NCI-H345 treated with DMSO at 0.1 percent for 48 hours (cell line): Measurements from ENCODE around the gene MYL3.
A peak's percentile ranks its signal among the peaks of the same experiment; 100 is the strongest.
"Not testable (repeated sequence)": the region's sequence is repeated elsewhere in the genome, so short reads cannot be mapped to it uniquely, and the experiment has no call there.

Experiments used
- DNase-seq: peaks from one replicate; lab custom pipeline; 2025; ENCODE audit not compliant: unreplicated experiment; lab: John Stamatoyannopoulos, UW

Gene MYL3

DNA sequence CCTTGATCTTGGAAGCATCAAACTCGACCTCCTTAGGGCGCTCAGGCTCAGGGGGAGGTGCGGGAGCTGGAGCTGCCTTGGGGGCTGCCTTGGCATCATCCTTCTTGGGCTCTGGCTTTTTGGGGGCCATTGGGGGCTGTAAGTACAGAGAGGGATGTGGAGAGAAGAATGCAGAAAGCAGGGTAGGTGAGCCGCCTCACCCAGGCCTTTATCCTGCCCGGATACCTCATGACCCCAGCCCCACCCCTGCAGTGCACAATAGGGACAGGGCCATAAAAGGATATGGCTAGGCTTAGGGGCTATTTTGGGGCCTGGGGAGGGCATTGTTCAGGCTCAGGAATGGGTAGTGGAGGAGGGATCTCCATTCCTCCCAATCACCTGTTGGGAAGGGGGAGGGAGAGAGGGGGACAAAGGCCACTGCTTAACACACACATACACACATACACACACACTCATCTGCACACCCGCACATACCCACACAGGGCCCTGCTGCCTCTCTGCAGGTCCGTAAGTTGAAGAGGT, at the start of gene MYL3:
Gene MYL3 (minus strand): TSS at position 184 of the 522 bp plus-strand sequence. CDS start 54 bp downstream, at position 130.
- no peak for DNase-seq

GRCh38 chr3:46912986-46913385, 49.7 kb upstream of the MYL3 start:
- DNase-seq: no peak

DNA sequence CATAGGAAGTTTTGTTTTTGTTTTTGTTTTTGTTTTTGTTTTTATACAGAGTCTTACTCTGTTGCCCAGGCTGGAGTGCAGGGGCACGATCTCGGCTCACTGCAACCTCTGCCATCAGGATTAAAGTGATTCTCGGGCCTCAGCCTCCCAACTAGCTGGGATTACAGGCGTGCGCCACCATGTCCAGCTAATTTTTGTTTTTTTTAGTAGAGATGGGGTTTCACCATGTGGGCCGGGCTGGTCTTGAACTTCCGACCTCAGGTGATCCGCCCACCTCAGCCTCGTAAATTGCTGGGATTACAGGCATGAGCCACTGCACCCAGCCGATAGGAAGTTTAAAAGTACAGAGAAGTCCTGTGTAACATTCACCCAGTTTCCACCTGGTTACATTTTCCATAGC, 47.7 kb upstream of the MYL3 start:
- DNase-seq: not testable (repeated sequence)

- no peak for DNase-seq
These were observed 47.0 kb upstream of the MYL3 start for GRCh38 chr3:46910166-46910760.

GRCh38 chr3:46909535-46910161, 46.4 kb upstream of the MYL3 start:
- peak; percentile 48 for DNase-seq

- no peak for DNase-seq
These were observed 45.8 kb upstream of the MYL3 start for GRCh38 chr3:46908986-46909534.

GRCh38 chr3:46908294-46908985, 45.2 kb upstream of the MYL3 start:
- DNase-seq: no peak

- DNase-seq: no peak
These were observed 44.7 kb upstream of the MYL3 start for GRCh38 chr3:46907960-46908293.

GRCh38 chr3:46907271-46907670, 44.0 kb upstream of the MYL3 start:
- DNase-seq: no peak

- DNase-seq: no peak
These were observed 43.3 kb upstream of the MYL3 start for GRCh38 chr3:46906471-46907058.

DNA sequence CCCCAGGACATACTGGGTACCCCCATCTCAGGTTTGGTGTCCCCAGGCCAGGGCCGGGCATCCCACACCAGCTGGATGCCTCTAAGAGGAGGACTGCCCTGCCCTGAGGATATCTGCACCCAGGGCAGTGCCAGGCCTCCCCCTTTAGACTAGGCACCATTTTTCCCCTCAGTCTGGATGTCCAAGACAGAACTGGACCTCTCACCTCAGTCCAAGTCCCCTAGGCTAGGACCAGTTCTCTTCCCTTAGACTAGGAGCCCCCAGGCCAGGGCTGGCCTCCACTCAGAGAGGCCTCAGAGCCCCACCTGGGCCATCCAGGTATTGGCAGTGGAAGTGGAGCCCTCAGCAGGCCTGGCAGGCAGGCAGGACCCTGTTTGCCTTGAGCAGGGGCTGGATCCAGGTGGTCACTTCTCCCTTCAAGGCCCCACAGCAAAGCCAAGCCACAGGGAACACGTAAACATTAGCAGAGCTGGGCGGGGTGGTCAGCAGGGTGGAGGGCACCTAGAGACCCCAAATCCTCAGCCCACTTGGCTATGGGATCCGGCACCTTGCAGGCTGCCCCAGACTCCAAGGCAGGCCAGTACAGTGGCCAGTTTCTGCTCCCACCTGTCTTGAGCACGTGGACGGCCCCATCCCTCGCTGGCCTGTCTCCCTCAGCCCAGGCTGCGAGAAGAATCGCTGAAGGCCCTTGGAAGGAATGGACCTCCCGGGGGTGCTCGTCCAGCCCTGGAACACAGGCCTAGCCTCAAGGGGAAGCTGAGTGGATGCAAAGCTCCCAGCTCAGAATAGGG, 42.6 kb upstream of the MYL3 start:
- no peak for DNase-seq

GRCh38 chr3:46905213-46905560, 41.9 kb upstream of the MYL3 start:
- no peak for DNase-seq

GRCh38 chr3:46904303-46905212, 41.3 kb upstream of the MYL3 start:
- no peak for DNase-seq

DNA sequence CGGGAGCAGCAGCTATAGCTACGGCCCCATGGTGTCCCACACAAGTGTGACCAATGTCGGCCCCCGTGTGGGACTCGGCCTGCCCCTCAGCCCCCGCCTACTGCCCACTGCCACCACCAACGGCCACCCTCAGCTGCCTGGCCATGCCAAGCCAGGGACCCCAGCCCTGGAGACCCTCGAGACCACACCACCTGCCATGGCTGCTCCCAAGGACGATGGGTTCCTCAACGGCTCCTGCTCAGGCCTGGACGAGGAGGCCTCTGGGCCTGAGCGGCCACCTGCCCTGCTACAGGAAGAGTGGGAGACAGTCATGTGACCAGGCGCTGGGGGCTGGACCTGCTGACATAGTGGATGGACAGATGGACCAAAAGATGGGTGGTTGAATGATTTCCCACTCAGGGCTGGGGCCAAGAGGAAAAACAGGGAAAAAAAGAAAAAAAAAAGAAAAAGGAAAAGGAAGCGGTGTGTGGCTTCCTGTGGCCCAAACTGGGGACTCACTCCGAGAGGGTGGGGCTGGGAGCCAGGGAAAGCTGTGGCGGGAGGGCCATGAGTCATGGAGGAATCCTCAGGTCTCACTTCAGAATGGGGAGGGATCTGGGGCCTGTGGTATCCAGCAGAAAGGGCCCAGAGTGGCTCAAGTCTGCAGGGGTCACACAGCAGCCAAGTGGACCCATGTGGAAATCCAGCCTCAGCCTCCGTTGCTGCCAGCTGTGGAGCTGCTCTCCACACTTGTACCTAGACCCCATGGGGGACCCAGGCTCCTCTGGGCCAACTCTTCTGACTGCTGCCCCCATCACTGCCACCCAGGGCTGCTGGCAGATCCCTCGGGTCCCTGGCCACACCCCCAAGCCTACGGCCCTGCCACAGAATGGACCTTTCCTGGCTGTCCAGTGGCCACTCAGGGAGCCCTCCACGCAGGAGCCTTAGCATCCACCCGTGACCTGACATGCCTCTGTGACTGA, 40.4 kb upstream of the MYL3 start:
- no peak for DNase-seq

- DNase-seq: no peak
These were observed 39.0 kb upstream of the MYL3 start for GRCh38 chr3:46902188-46902631.

DNA sequence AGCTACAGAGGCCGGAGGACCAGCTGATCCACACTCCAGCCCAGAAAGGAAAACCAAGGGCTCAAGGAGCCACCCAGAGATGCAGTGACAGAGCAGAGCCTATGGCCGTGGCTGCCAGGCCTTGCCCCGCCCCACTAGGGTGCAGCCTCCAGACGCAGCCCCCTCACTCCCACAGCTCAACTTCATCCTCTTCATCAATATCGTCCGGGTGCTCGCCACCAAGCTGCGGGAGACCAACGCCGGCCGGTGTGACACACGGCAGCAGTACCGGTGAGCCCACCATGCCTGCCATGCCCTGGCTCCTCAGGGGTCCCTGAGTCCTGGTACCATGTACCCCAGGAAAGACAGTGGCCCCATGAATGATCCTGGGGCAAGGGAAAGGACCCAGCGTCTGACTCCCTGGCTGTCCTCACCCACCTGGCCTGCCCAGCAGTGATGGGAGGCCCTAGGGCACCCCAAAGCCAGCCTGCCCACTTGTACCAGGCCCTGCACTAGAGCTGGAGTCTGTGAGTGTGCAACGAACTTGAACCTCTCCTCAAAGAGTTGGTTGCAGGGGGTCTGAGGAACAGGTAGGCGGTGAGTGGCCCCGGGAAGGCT, 38.4 kb upstream of the MYL3 start:
- no peak for DNase-seq

DNA sequence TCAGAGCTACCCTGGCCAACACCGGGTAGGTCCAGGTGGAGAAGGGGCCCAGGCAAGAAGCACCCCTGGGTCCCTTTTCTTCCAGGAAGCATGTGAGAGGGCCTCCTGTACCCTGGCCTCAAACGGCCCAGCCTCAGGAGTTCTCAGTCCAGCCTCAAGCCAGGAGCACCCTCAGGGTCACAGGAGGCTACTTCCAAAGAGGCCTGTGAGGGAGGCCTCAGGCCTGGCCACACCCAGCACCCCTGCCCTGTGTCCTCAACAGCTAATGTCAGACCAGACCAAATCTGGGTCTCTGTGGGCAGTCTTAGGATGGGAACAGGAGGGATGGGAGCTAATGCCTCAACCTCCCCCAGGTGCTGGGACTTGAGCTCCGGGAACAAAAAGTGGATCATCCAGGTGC, 37.8 kb upstream of the MYL3 start:
- no peak for DNase-seq

- DNase-seq: no peak
These were observed 37.1 kb upstream of the MYL3 start for GRCh38 chr3:46900356-46900755.

DNA sequence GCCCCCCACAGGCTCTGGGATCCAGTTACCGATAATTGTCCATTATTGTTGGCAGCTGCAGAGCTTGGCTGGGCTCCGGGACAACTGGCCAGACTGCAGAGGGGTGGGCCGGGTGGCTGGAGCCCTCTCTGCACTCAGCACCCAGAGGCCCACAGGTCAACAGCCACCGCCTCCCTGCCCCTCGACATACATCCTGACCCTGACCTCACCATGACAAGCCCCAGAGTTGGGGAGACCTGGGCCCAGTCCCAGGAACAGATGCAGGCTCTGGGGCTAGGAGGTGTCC, 36.7 kb upstream of the MYL3 start:
- DNase-seq: no peak
